Measurements from ENCODE around the gene ST3GAL6. TPM values are rescaled to one million over a fixed set of nuclear protein-coding genes. Genes with fewer than 3 reads are reported as not detected.

The ST3GAL6 gene
- total and polyA plus RNA-seq, 2 of the 13 experiments (the other 11 are each of a cell fraction or from before 2014, with no cell fraction given): 17.5 to 23.2 TPM

GRCh38 chr3:98732286-98733052 is 30.7 kb upstream of the ST3GAL6 start (continued):
- TF ChIP-seq ZBTB42 (CRISPR knock-in tag; IDR thresholded peaks at IDR 0.05): no peak
- no peak for TF ChIP-seq TARDBP (CRISPR knock-in tag; IDR thresholded peaks at IDR 0.05)
- TF ChIP-seq SALL1 (CRISPR knock-in tag; IDR thresholded peaks at IDR 0.05): peak; percentile 54
- TF ChIP-seq ZFAT (CRISPR knock-in tag; conservative IDR thresholded peaks at IDR 0.05): no peak
- no peak for TF ChIP-seq RARG (CRISPR knock-in tag; IDR thresholded peaks at IDR 0.05; ENCODE audit: low read depth)
- TF ChIP-seq ZFX (CRISPR knock-in tag; IDR thresholded peaks at IDR 0.05; ENCODE audit: low read depth): peak; percentile 76
- TF ChIP-seq NFKBIZ (CRISPR knock-in tag; IDR thresholded peaks at IDR 0.05): no peak
- no peak; the same call in 1 of the 2 replicates for TF ChIP-seq DZIP1 (CRISPR knock-in tag; IDR thresholded peaks at IDR 0.05)
- no peak for TF ChIP-seq ZC3H13 (CRISPR knock-in tag; IDR thresholded peaks at IDR 0.05)
- TF ChIP-seq GATA4 (IDR thresholded peaks at IDR 0.05; ENCODE audit: borderline replicate concordance, low read depth): no peak
- TF ChIP-seq ZNF383 (CRISPR knock-in tag; IDR thresholded peaks at IDR 0.05; ENCODE audit: borderline replicate concordance): no peak
- no peak for TF ChIP-seq ZFP82 (CRISPR knock-in tag; IDR thresholded peaks at IDR 0.05; ENCODE audit: borderline replicate concordance)
- TF ChIP-seq ZNF709 (CRISPR knock-in tag; IDR thresholded peaks at IDR 0.05): no peak; the same call in 1 of the 2 replicates
- TF ChIP-seq ZNF282 (IDR thresholded peaks at IDR 0.05; ENCODE audit: partially characterized antibody): no peak
- TF ChIP-seq, protein P1, sequence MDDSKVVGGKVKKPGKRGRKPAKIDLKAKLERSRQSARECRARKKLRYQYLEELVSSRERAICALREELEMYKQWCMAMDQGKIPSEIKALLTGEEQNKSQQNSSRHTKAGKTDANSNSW (CRISPR knock-in tag; IDR thresholded peaks at IDR 0.05; ENCODE audit: borderline replicate concordance): no peak
- 0 out of 2 replicates have a peak, but pooled peaks have one; percentile 18 for TF ChIP-seq DMAP1 (CRISPR knock-in tag; IDR thresholded peaks at IDR 0.05)
- no peak for TF ChIP-seq HMGA1 (CRISPR knock-in tag; conservative IDR thresholded peaks at IDR 0.05)
- TF ChIP-seq GTF2F1 (IDR thresholded peaks at IDR 0.05; ENCODE audit: low read length): no peak
- no peak for TF ChIP-seq SNAI1 (CRISPR knock-in tag; IDR thresholded peaks at IDR 0.05; ENCODE audit: borderline replicate concordance)
- no peak for TF ChIP-seq HNF1B (CRISPR knock-in tag; IDR thresholded peaks at IDR 0.05)
- 0 out of 2 replicates have a peak, but pooled peaks have one; percentile 37 for TF ChIP-seq KMT2B (CRISPR knock-in tag; IDR thresholded peaks at IDR 0.05)
- no peak for TF ChIP-seq ZNF607 (CRISPR knock-in tag; IDR thresholded peaks at IDR 0.05; ENCODE audit: borderline replicate concordance)
- TF ChIP-seq ZNF136 (CRISPR knock-in tag; IDR thresholded peaks at IDR 0.05; ENCODE audit: low read depth): no peak
- no peak; the same call in 1 of the 2 replicates for TF ChIP-seq ZNF776 (CRISPR knock-in tag; IDR thresholded peaks at IDR 0.05)
- TF ChIP-seq ZFP36L1 (CRISPR knock-in tag; IDR thresholded peaks at IDR 0.05): no peak
- peak; percentile 55; the same call in 1 of the 2 replicates for TF ChIP-seq ZNF746 (CRISPR knock-in tag; IDR thresholded peaks at IDR 0.05)
- TF ChIP-seq SIX4 (CRISPR knock-in tag; IDR thresholded peaks at IDR 0.05): no peak
- TF ChIP-seq SETDB1 (CRISPR knock-in tag; IDR thresholded peaks at IDR 0.05; ENCODE audit: borderline replicate concordance): no peak
- no peak for TF ChIP-seq TRIM24 (CRISPR knock-in tag; IDR thresholded peaks at IDR 0.05)
